Astrocyte (in vitro differentiated cells and primary cell): Measurements from ENCODE around the gene SYNE1.

Source experiments
- EZH2 ChIP-seq: IDR thresholded peaks from 2 replicates; pipeline ENCODE4 v1.6.1; 2012; ENCODE audit warnings: mild to moderate bottlenecking, low read length, inconsistent platforms; ENCODE audit not compliant: insufficient read depth
- TF ChIP-seq, protein P1 (sequence below): IDR thresholded peaks from 2 replicates; pipeline ENCODE4 v1.5.1; 2011; ENCODE audit warnings: low read depth, mild to moderate bottlenecking, inconsistent platforms, low read length, moderate library complexity; ENCODE audit not compliant: insufficient read depth

DNA sequence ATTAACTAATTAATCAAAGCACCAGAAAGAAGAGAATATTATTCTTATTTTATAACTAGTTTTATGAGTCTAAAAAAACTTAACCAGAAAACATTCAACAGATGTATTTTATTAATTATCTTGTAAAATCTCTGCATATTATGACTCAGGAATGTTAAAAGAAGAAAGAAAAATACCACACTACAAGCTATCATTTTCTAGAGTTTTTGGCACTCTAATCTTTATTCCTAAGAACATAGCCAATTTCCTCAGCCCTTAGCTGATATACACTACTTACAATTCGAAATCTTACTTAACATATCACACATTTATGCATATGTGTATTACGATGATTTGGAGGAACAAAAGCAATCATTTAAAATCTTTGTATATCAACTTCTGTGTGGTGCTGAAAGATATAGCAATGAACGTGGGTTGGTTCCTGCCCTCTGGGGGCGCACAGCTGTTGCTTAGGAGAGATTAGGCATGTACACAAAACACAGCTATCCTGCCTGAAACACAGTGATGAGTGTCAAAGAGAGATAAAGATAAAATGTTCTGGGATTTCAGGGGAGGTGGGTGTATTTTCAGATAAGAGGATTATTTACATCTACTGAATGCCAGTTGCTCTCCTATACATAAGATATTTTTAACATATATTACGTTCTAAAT lies 404.5 kb downstream of the SYNE1 start:
- TF ChIP-seq, protein P1, sequence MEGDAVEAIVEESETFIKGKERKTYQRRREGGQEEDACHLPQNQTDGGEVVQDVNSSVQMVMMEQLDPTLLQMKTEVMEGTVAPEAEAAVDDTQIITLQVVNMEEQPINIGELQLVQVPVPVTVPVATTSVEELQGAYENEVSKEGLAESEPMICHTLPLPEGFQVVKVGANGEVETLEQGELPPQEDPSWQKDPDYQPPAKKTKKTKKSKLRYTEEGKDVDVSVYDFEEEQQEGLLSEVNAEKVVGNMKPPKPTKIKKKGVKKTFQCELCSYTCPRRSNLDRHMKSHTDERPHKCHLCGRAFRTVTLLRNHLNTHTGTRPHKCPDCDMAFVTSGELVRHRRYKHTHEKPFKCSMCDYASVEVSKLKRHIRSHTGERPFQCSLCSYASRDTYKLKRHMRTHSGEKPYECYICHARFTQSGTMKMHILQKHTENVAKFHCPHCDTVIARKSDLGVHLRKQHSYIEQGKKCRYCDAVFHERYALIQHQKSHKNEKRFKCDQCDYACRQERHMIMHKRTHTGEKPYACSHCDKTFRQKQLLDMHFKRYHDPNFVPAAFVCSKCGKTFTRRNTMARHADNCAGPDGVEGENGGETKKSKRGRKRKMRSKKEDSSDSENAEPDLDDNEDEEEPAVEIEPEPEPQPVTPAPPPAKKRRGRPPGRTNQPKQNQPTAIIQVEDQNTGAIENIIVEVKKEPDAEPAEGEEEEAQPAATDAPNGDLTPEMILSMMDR = peak; percentile 29
- no peak for TF ChIP-seq EZH2
